ENCODE results near the gene USH1C.

The USH1C gene

DNA sequence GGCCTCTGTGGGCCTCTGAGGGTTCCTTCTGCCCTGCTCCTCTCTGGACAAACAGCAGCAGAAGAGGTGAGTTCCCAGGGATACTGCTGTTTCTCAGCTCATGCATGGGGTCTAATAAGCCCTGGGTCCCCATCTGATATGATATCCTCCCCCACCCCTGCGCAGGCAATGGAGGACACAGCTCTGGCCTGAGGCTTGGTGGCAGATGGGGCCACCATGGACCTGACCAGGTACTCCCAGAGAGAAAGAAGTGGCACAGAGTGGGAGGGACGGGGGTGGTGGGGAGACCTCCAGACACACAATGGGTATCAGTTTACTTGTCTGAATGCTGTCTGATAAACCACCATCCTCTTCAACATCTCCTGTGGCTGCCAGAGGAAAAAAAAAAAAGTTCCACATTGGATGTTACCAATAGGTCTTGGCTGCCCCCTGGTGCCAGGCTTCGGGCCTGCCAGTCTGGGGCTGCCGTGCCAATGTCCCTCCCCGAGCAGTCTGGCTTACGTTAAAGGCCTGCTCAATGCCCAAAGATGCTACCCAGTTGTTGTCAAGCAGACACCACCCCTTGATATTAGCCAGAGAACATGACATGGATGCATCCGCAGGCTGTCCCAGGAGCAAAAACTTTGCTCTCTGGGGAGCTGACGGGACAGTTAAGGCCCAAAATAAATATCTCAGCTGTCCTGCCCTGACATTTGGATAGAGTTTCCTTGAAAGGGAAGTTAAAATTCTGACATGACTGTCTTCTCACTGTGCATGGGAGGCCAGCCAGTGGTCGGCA lies 39.7 kb downstream of the USH1C start:
- peak; percentile 64 for DNase-seq (ENCODE audit: low read depth)

DNA sequence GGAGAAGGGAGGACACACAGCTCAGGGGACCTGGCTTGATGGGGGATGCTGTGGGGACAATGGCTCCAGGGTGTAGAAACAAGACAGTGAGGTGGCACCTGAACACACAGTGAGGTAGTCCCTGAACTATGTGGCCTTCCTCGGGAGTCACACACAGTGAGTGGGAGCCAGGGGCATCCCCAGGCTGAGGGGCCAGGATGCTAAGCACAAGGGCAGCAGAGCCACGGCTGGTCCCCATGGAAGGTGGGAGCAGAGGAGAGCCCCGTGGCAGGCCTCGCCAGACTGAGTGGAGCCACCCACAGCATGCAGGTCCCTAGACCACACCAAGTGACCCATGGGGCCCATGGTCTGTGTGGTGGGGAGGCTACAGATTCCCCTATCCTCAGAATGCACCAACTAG lies 41.6 kb downstream of the USH1C start:
- no peak for DNase-seq (ENCODE audit: low read depth)

DNA sequence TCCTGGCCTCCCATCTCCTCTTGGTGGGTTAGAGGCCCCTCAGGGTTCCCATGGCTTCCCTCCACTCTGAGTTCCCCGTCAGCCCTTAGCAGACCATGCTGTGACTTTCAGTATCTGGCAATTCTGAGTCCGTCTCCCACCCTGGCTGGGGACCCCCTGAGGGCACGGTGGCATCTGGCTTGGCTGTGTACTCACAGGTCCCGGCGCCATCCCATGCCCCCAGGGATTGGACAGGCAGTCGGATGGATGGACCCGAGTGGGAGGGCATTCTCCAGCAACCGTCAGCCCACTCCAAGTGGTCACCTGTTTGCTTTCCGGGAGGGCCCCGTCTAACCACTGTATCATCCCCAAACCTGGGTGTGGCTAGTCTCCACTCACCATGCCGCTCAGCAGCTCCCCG lies 43.5 kb downstream of the USH1C start:
- DNase-seq (ENCODE audit: low read depth): no peak

DNA sequence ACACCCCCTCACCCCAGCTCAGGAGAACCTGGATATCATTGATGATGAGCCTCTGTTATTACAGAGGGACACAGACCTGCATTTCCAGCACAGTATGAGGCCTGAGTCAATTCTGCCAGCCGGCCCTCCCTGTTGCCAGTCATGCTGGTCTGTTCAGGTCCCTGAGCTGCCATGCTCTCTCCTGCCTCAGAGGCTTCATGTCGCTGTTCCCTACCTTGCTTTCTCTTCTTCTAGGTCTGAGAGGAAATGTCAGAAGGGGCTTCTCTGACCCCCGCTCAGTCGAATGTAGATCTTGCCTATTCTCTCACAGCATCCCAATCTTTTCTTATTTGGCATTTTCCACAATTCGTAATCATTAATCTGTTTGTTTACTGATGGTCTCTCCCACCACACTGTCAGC lies 45.7 kb downstream of the USH1C start:
- DNase-seq (ENCODE audit: low read depth): no peak

DNA sequence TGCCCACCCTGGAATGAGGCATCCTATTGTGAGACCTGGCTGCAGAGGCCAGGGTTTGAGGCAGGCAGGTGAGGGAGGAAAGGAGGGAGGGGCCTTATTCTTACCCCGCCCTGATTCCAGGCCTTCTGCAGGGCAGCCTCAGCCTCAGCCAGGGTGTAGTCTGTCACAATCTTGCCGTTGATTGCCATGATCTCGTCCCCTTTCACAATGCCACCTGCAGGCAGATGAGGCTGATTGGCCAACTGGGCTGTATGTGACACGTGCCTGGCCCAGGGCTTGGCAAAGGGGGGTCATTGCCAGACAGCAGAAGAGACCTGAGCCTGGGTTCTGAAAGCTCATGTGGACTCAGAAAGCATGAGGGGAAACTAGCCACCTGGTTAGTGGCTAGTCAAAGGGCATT lies 46.2 kb downstream of the USH1C start:
- no peak for DNase-seq (ENCODE audit: low read depth)

DNA sequence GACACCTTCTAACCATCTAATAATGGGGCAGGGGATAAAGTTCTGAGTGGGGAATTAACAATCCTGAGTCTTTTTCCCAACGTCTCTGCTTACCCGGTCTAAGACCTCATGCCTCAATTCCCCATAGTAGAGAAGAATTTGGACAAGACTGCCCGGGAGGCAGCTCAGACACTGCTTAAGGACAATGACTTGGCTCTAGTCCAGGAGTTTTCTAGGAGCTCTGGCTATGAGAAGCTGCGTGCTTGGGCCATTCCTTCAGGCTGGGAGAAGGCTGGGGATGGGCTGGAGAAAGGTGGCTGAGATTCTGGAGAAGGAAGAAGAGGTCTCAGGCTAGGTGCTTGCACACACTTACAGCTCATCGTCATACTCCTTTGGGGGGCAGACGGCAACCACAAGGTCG lies 47.8 kb downstream of the USH1C start:
- no peak for DNase-seq (ENCODE audit: low read depth)

DNA sequence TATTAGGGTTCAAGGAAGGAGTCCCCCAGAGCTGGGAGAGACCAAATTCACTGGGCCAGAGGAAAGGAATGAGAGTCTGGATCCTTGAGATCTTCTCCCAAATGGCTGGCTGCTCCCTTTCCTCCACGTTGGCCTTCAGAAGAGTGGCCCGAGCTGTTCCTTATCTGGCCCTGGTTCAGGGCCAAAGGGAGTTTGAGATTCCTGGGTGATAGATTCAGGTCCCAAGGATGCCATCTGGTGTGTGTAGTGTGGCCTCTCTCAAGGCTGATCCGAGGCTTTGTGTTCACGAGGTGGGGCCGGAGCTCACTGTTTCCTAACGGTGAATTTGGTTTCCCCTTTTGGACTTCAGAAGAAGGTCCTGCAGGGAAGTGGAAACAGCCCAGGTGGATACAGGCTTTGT lies 50.2 kb downstream of the USH1C start:
- DNase-seq (ENCODE audit: low read depth): no peak

DNA sequence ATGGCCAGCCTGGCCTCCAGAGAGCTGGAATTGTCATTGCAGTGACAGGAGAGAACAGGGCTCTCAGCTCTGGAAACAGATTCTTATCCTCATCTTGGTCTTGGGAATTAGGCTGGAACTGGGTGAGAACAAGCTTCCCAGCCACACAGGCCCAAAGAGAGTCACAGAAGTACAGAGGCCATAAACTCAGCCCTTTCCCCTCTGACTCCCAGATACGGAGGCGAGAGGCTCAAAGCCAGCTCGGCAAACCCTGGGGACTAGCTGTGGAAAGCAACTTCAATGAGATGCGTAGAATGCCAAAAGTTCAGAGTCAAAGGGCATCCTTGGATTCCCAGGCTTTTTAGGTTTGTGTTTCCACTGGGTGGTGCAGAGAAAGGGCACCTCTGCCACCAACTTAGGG lies 53.3 kb downstream of the USH1C start:
- no peak for DNase-seq (ENCODE audit: low read depth)

DNA sequence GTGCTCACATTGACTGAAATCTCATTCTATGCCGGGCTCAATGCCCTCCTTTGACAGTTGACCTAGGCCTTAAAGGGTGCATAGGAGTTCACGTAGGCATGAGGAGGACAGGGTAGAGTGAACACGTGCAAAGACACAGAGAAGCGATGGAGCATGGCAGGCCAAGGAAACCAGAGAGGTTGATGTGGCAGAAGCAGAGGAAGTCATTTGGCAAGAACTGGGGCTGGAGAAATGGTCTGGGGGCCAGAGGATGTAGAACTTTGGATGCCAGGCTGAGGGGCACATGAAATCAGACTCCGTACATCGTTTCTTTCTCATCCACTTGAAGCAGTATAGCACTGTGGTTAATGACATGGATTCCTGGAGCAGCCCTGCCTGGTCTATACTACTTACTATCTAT lies 54.0 kb downstream of the USH1C start:
- no peak for DNase-seq (ENCODE audit: low read depth)

DNA sequence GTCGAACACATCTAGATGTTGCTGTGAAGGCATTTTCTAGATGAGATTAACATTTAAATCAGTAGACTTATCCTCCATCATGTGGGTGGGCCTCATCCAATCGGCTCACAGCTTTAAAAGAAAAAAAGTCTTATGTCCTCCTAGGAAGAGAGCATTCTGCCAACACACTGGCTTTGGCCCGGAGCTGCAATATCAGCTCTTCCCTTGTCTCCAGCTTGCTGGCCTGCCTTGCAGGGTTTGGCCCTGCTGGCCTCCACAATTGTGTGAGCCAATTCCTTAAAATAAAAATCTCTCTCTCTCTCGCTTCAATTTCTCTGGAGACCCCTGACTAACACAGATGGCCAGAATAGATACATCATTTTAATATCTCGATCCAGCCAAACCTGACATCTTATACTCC lies 54.5 kb downstream of the USH1C start:
- no peak for DNase-seq (ENCODE audit: low read depth)

DNA sequence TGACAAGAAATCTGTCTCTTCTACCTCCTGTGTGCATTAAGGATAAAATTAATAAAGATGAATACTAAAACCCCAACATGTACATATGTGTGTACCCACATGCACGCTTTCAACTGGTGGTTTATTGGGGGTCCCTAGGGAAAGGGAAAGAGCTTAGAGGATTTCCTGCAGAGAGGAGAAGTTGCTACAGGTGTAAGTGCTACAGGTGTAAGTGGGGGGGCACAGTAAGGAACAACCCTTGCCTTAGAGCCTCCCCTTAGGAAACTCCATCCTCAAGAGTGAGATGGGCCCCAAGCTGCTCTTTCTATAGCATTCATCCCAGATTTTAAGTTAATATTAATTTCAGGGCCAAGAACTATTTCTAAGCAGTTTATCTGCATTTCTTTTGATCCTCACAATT lies 55.7 kb downstream of the USH1C start:
- DNase-seq (ENCODE audit: low read depth): no peak

DNA sequence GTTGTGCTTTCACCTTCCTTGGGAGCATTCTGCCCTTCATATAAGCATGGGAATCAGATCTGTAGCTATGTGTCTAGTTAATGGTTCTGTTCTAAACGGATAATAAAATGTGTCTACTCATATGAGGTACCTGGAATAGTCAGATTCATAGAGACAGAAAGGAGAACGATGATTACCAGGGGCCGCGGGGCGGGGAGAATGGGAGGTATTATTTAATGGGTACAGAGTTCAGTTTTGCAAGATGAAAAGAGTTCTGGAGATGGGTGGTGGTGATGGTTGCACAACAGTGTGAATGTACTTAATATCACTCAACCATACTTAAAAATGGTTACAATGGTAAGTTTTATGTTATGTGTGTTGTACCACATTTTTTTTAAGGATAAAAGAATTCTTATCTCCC lies 57.6 kb downstream of the USH1C start:
- DNase-seq (ENCODE audit: low read depth): no peak

DNA sequence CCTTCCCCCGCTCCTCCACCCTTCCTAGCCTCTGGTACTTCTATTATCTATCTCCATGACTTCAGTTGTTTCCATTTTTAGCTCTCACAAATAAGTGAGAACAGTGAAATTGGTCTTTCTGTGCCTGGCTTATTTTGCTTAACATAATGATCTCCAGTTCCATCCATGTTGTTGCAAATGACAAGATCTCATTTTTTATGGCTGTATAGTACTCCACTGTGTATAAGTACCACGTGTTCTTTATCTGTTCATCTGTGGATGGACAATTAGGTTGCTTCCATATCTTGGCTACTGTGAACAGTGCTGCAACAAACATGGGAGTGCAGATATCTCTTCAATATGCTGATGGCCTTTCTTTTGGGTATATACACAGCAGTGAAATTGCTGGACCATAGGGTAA lies 60.7 kb downstream of the USH1C start:
- no peak for DNase-seq (ENCODE audit: low read depth)

DNA sequence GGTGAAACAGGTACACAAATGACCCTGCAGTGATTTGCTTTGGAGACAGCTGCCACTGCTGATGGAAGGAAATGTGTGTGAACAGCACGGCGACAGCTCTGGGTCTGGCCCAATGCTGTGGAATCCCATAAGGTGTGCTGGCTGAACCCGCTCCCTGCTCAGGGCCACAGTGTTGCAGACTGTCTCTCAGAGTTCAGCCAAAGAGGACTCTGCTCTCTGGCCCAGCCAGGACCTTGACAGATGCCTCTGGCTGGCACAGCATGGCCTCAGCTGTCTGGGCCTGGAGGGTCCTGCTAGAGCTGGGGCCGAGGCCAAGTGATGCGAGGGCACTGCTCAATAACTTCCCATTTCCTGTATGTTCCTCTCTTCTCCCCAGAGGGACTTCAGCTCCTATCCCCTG lies 62.3 kb downstream of the USH1C start:
- DNase-seq (ENCODE audit: low read depth): no peak

DNA sequence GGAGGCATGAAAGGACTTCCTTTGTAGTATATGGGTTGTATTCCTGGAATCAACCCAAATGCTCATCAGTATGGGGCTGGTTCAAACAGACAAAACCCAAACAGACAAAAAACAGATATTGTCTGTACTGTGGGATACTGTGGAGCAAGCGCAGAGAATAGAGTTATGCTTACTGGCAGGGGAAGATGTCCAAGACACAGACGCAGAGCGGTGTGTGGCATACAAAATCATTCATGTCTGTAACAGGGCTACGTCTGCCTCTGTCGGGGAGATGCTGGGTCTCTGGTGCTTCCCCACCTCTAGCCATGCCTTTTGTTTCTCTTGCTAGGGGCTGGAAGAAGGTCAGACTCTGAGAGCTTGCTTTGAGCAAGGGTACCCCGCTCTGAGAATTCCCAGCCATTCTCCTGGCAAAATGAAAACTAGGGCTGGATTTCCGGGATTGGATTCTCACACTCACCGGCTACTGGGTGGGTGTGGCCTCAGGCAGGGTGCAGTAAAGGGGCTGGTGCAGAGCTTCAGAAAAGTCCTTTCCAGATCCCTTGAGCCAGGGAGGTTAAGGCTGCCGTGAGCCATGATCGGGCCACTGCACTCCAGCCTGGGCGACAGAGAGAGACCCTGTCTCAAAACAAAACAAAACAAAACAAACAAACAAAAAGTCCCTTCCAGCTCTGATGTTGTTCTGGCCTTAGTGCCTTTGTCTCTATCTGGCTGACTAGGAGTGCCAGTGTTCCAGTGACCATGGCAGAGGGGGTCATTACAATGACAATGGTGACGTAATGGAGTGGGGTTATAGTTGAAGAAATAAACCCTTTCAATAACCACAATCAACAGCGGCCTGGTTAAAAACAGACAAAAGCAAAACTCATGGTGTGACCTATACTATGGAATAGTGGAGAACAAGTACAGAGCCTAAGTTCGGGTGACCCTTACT lies 64.7 kb downstream of the USH1C start:
- DNase-seq (ENCODE audit: low read depth): no peak

DNA sequence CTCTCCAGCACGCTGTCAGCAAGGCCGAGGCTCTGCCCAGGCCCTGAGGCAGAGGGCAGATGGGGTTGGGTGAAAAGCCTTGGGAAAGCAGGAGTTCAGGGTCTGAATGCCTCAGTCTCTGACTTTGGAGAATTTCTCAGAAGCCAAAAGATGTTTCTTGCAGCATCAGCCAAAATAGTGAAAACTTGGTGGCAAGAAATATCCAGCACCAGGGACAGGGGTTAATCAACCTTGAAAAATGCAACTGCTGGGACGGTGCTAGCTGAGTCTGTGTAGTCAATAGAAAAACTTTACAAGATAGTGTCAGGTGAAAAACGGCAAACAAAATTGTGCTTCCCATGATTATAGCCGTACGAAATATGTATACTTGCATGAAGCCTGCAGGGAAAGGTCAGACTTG lies 66.1 kb downstream of the USH1C start:
- DNase-seq (ENCODE audit: low read depth): no peak

DNA sequence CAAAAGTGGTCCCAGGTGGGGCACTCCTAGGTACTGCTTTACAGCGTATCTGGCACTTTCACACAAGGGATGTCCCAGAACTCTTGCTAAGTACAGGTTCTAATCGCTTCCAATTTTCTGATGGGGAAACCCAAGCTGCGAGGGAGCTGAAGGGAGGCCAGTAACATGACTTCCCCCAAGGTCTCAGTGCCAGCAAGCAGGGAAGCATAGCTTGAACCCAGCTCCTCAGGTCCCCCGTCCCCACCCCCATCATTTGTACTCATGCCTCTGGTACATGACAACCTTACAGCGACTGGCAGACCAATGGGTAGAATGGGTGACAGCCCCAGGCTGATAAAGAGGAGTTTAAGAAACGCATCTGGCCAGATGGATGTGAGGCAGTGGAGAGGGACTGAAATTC lies 66.9 kb downstream of the USH1C start:
- no peak for DNase-seq (ENCODE audit: low read depth)

DNA sequence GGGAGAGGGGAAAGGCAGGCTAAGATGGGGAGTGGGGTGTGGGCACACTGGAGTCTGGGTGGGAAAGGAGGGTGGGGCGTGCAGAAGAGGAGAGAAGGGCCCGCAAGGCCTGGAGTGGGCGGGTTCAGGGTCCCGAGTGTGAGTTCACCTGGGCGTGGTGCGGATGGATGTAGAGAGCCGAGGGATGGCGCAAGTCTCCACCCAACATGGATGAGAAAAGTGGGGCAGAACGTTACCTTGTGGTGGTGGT lies 67.2 kb downstream of the USH1C start:
- DNase-seq (ENCODE audit: low read depth): no peak

DNA sequence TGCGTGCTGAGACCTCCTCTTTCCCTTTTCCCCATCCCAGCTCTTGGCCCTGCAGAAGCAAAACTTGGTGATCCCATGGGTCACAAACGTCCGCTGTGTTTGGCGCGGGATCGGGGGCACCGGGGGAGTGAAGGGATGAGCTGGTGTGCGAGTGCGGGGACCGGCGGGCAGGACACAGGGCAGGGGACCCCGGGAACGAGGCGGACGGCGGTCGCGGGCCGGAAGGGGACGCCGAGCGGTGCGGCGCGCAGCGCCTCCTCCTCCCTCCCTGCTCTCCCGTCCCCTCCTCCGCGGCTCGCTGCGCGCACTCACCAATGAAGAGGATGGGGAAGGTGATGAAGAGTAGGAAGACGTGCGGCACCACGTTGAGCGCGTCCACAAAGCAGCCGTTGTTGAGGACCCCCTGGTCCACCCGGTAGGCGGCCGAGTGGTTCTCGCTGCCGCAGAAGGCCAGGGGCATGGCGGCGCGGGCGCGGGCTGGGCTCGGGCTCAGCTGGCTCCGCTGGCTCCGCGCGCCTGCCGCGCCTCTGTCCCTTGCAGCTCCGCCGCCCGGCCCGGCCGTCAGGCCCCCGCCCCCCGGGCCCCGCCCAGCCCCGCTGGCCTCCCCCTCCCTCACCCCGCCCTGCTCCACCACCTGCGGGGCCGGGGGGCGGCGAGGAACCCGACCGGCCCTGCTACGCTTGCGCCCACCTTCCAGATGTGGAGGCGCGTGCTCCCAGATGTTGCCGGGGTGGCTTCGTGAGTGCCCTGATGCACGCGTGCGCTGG lies 67.7 kb downstream of the USH1C start, which contains the start of gene ABCC8:
Gene ABCC8 (minus strand): TSS at position 529 of the 767 bp plus-strand sequence. CDS start 69 bp downstream, at position 460.
- no peak for DNase-seq (ENCODE audit: low read depth)

DNA sequence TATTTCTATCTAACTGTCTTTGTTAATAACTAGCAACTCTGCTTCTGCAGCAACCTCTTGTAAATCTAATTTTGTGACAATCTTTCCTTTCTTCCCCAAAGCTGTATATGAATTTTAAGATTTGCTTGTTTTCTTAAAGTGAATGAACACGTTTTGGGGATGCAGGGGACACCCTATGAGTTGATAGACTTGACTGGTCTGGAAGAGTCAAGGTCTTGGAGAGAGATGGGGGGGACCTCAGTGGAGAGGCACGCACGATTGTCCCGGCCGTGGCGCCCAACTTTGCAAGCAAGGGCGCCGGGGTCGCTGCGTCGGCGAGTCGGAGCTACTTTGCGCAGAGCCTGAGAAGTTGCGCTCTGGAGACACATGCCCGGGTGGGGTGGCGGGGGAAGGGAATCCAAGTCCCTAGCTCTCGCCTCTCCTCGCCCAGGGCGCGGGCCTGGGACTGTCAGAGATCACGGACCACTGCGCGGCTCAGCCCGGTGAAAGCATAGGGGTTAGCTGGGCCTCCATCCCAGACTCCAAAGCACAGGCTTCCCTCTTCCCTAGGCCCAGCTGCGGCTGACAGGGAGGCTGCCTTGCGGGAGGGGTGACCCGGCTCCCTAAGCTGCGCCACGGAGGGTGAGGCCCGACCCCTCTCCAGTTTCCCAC lies 68.4 kb downstream of the USH1C start:
- DNase-seq (ENCODE audit: low read depth): no peak

DNA sequence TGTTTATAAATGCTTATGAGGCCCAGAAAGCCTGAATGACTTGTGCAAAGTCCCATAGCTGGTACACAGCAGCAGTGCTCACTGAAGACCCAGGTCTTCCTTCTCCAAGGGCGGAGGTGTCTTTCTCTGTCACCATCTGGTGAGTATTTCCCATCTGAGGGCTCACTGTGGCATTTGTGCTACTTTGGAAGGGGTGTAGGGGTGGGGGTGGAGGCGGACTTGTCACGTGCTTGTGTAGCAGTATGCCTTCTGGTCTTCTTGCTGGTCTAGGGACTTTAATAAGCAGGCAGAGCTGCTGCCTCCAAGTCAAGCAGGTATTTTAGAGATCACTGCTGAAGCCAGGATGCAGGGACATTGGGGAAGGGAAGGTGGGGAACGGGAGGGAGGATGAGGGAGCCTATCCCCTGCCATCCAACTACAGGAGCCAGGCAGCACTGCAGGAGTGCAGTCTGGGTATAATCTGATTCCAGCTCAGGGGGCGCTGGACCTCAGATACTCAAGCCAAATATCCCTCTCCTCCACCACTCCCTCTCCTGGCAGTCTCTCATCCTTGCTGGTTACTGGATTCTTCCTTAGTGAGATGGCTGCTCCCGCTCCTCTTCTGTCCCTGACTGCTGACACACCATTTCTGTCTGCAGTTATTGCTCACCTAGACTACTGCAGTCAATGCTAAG lies 71.0 kb downstream of the USH1C start:
- DNase-seq (ENCODE audit: low read depth): no peak

DNA sequence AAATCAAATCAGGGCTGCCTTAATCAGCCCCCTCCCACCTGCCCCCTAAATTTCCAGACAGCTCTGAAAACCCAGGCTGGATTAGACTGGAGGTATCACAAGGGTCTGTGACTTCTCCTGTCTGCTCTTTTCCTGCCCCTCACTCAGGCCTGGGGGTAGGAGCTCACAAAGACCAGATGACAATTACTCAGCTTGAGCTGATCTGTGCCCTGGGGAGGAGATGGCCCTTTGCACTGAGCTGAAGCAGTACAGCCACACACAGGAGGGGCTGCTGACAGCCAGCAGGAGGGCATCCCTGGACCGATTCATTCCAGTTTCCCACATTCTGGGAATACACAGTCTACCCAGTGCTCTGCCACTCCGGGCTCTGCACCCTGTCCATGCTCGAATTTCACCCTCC lies 71.7 kb downstream of the USH1C start:
- no peak for DNase-seq (ENCODE audit: low read depth)
